ENCODE data around the gene ZMIZ2. TPM values are rescaled to one million over a fixed set of nuclear protein-coding genes. Genes with fewer than 3 reads are reported as not detected.

The ZMIZ2 gene
- polyA plus RNA-seq, 3 donors, result 1.9 to 72.8 (median 3.3) TPM

- WGBS (ENCODE audit: insufficient coverage), result 92% methylated on average over 2 of the region's 5 CpGs
- Histone ChIP-seq H3K79me2 (ENCODE audit: insufficient read depth, low read length) (no peaks in the 10 kb centered on the region), H3K36me3 (replicated peaks in 1 of 2; ENCODE audit: control insufficient read depth in 1 of 2, insufficient read depth in 2 of 2, low read length in 2 of 2) (no peaks in the 10 kb centered on the region), H3K27ac (ENCODE audit: low read depth in 1 of 2, low read length in 2 of 2) (no peak overlapping the region), H3K4me3 (replicated peaks in 1 of 3; ENCODE audit: low read depth in 2 of 3, low read length in 3 of 3) (no peak overlapping the region), H3K9ac (ENCODE audit: insufficient read depth, low read length, poor library complexity, severe bottlenecking) (no peak overlapping the region), H3K9me3 (replicated peaks in 1 of 2; ENCODE audit: control insufficient read depth in 1 of 2, insufficient read depth in 1 of 2, low read length in 2 of 2) (no peaks in the 10 kb centered on the region), H3K4me2 (replicated peaks; ENCODE audit: extremely low read depth, low read length, poor library complexity, severe bottlenecking) (no peak overlapping the region), H4K20me1 (ENCODE audit: insufficient read depth, low read length) (no peaks in the 10 kb centered on the region), H2AFZ (ENCODE audit: insufficient read depth, low read depth, low read length, poor library complexity, severe bottlenecking) (no peak overlapping the region), H3K4me1 (ENCODE audit: control insufficient read depth in 1 of 2, insufficient read depth in 2 of 2, low read length in 2 of 2) (peaks cover 4 to 13% of the 10 kb centered on the region in 2 donors), H3K27me3 (ENCODE audit: control insufficient read depth in 2 of 2, insufficient read depth in 2 of 2, low read length in 2 of 2) (no peaks in the 10 kb centered on the region)
- TF ChIP-seq CTCF (IDR thresholded peaks at IDR 0.05), result no peak
- Mint-ChIP-seq H3K27ac (peak overlapping the region in 6 of 7 donors; percentile 21 to 96 (median 86)), H3K27me3 (ENCODE audit: low read depth in 3 of 3) (peaks cover 0 to 1% (median 0%) of the 10 kb centered on the region in 3 donors), H3K9me3 (no peaks in the 10 kb centered on the region), H3K4me1 (peaks cover 14% of the 10 kb centered on the region), H3K4me3 (no peak overlapping the region), H3K36me3 (no peaks in the 10 kb centered on the region)
- intact Hi-C loops (cut with micrococcal nuclease), result no loop called here
- peak in 1 of 3 donors; percentile 37 for DNase-seq
Measured at GRCh38 chr7:44733708-44734481, 14.8 kb upstream of the ZMIZ2 start.

GRCh38 chr7:44735403-44736165 is 13.1 kb upstream of the ZMIZ2 start:
- DNase-seq, result peak; percentile 84 to 95 (median 92)
- H3K9me3 ChIP-seq (replicated peaks in 1 of 2; ENCODE audit: control insufficient read depth in 1 of 2, insufficient read depth in 1 of 2, low read length in 2 of 2), result no peaks in the 10 kb centered on the region
- H3K36me3 Mint-ChIP-seq, result no peaks in the 10 kb centered on the region
- peak overlapping the region in 1 of 2 donors; percentile 24 for H3K4me3 Mint-ChIP-seq
- H3K4me2 ChIP-seq (replicated peaks; ENCODE audit: extremely low read depth, low read length, poor library complexity, severe bottlenecking), result peak overlapping the region; percentile 3
- H3K27me3 Mint-ChIP-seq (ENCODE audit: low read depth in 3 of 3), result peaks cover 0 to 1% (median 0%) of the 10 kb centered on the region in 3 donors
- H3K4me1 ChIP-seq (ENCODE audit: control insufficient read depth in 1 of 2, insufficient read depth in 2 of 2, low read length in 2 of 2), result peaks cover 4 to 13% of the 10 kb centered on the region in 2 donors
- peak overlapping the region; percentile 81 to 96 (median 90) for H3K27ac Mint-ChIP-seq
- peak overlapping the region; percentile 49 for H2AFZ ChIP-seq (ENCODE audit: insufficient read depth, low read depth, low read length, poor library complexity, severe bottlenecking)
- no peaks in the 10 kb centered on the region for H3K9me3 Mint-ChIP-seq
- peaks cover 14% of the 10 kb centered on the region for H3K4me1 Mint-ChIP-seq
- no peaks in the 10 kb centered on the region for H4K20me1 ChIP-seq (ENCODE audit: insufficient read depth, low read length)
- no peaks in the 10 kb centered on the region for H3K27me3 ChIP-seq (ENCODE audit: control insufficient read depth in 2 of 2, insufficient read depth in 2 of 2, low read length in 2 of 2)
- peak overlapping the region; percentile 11 for H3K9ac ChIP-seq (ENCODE audit: insufficient read depth, low read length, poor library complexity, severe bottlenecking)
- no peak for TF ChIP-seq CTCF (IDR thresholded peaks at IDR 0.05)
- WGBS (ENCODE audit: insufficient coverage), result no CpG with 5 or more reads among the region's 5 CpGs
- peak overlapping the region; percentile 55 to 82 for H3K27ac ChIP-seq (ENCODE audit: low read depth in 1 of 2, low read length in 2 of 2)
- no peaks in the 10 kb centered on the region for H3K36me3 ChIP-seq (replicated peaks in 1 of 2; ENCODE audit: control insufficient read depth in 1 of 2, insufficient read depth in 2 of 2, low read length in 2 of 2)
- peak overlapping the region in 1 of 3 experiments; percentile 7 for H3K4me3 ChIP-seq (replicated peaks in 1 of 3; ENCODE audit: low read depth in 2 of 3, low read length in 3 of 3)
- intact Hi-C loops (cut with micrococcal nuclease), result no loop called here
- no peaks in the 10 kb centered on the region for H3K79me2 ChIP-seq (ENCODE audit: insufficient read depth, low read length)
